ENCODE results near the gene TSTD2. TPM values are rescaled to one million over a fixed set of nuclear protein-coding genes. Genes with fewer than 3 reads are reported as not detected.
A peak's percentile ranks its signal among the peaks of the same experiment; 100 is the strongest.

Gene TSTD2
- total RNA-seq, 2 donors from 2014 or later, result 13.9 to 14.0 TPM

GRCh38 chr9:97562542-97562941, 70.6 kb downstream of the TSTD2 start:
- Histone ChIP-seq H3K9me3 (no peaks in the 10 kb centered on the region), H3K4me3 (no peak overlapping the region), H3K27ac (peak overlapping the region; percentile 83 to 92), H3K4me1 (peaks cover 0 to 60% of the 10 kb centered on the region in 2 donors), H3K36me3 (peaks cover 27% of the 10 kb centered on the region), H3K27me3 (no peaks in the 10 kb centered on the region)
- no peak for TF ChIP-seq CTCF (IDR thresholded peaks at IDR 0.05)
- DNase-seq (ENCODE audit: low spot score), result peak; percentile 58

DNA sequence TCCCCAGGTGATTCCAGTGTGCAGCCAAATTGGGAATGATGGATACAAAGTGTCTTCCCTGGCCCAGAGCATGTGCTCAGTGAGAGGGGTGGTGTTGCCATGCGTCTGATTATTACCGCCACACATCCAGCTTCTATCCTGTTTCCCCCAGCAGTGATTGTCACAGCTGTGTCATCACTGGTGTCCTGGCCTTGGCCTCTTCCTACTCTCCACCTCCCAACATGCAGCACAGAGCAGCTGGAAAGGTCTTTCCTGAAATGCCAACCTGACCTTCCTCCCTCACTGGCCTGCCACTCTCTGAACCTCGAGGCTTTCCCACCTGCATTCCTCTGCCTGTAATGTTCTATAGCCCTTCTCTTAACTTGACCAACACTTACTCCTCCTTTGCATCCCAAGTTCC, 71.7 kb downstream of the TSTD2 start:
- Histone ChIP-seq H3K9me3 (no peaks in the 10 kb centered on the region), H3K36me3 (peaks cover 16% of the 10 kb centered on the region), H3K4me3 (no peak overlapping the region), H3K27me3 (no peaks in the 10 kb centered on the region), H3K27ac (peak overlapping the region; percentile 83 to 92), H3K4me1 (peaks cover 0 to 70% of the 10 kb centered on the region in 2 donors)
- TF ChIP-seq CTCF (IDR thresholded peaks at IDR 0.05), result no peak
- peak; percentile 47 for DNase-seq (ENCODE audit: low spot score)

DNA sequence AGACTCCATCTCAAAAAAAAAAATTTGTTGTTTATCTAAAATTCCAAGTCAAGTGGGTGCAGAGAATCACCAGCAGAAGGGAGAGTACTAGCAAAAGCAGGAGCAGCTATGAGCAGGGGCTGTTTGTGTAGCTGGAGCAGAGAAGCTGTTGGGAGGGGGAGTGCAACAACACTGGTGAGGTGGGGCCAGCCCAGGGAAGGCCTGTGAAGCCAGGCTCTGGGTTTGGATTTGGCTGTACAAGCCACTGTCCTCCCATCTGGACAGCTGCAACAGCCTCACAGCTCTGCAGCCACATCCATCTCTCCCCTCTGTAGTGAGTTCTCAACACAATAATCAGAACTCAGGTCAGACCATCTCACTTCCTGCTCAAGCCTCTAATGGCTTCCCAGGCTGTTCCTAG, 72.3 kb downstream of the TSTD2 start:
- Histone ChIP-seq H3K4me1 (peaks cover 0 to 76% of the 10 kb centered on the region in 2 donors), H3K27me3 (no peaks in the 10 kb centered on the region), H3K9me3 (no peaks in the 10 kb centered on the region), H3K4me3 (no peak overlapping the region), H3K36me3 (peaks cover 10% of the 10 kb centered on the region), H3K27ac (peak overlapping the region; percentile 83 to 92)
- peak; percentile 58 for DNase-seq (ENCODE audit: low spot score)
- TF ChIP-seq CTCF (IDR thresholded peaks at IDR 0.05), result no peak

GRCh38 chr9:97560154-97560553, 73.0 kb downstream of the TSTD2 start:
- H3K4me1 ChIP-seq, result peaks cover 0 to 76% of the 10 kb centered on the region in 2 donors

DNA sequence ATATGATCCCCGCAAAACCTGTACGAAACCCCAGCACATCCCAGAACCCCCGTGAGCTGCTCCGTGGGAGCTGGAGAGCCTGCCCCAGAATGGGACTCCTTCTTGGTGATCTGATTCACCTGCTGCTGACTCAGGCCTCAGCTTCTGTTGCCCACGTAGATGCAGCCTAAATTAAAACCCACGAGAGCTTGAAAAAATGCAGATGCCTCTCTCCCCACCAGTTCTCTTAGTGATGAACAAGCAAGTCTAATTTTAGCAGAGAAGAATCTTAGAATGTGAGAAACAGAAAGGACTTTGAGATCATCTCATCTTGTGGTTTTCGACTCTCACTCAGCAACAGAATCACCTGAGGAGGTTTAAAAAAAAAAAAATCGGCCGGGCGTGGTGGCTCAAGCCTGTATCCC, 74.1 kb downstream of the TSTD2 start:
- Histone ChIP-seq H3K27ac (peak overlapping the region; percentile 92 to 93), H3K4me3 (no peak overlapping the region), H3K4me1 (peaks cover 0 to 76% of the 10 kb centered on the region in 2 donors), H3K27me3 (no peaks in the 10 kb centered on the region), H3K36me3 (no peaks in the 10 kb centered on the region), H3K9me3 (no peaks in the 10 kb centered on the region)
- no peak for DNase-seq (ENCODE audit: low spot score)
- no peak for TF ChIP-seq CTCF (IDR thresholded peaks at IDR 0.05)

More at GRCh38 chr9:97560154-97560553, 73.0 kb downstream of the TSTD2 start:
- no peak for TF ChIP-seq CTCF (IDR thresholded peaks at IDR 0.05)
- H3K27ac ChIP-seq, result peak overlapping the region; percentile 68 to 92
- no peaks in the 10 kb centered on the region for H3K27me3 ChIP-seq
- H3K4me3 ChIP-seq, result no peak overlapping the region
- H3K9me3 ChIP-seq, result no peaks in the 10 kb centered on the region
- DNase-seq (ENCODE audit: low spot score), result peak; percentile 40
- H3K36me3 ChIP-seq, result peaks cover 3% of the 10 kb centered on the region

DNA sequence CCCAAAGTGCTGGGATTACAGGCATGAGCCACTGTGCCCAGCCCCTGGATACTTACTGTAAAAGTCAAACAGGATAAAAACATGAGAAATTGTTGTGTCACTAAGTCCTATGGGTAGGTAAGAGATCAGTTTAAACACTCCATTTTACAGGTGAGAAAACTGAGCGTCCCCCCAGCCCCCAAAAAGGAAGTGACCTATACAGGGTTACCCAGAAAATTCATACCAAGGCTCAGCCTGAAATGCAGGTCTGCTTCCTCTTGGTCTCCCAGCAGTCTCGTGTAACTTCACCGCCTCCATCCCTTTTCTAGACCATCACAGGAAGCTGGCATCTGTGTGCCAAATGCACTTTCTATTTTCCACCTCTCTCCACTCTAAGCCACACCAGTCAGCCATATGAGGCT, 74.5 kb downstream of the TSTD2 start:
- TF ChIP-seq CTCF (IDR thresholded peaks at IDR 0.05), result no peak
- Histone ChIP-seq H3K27me3 (no peaks in the 10 kb centered on the region), H3K27ac (peak overlapping the region; percentile 92 to 93), H3K4me3 (no peak overlapping the region), H3K36me3 (peaks cover 4% of the 10 kb centered on the region), H3K9me3 (no peaks in the 10 kb centered on the region), H3K4me1 (peaks cover 0 to 75% of the 10 kb centered on the region in 2 donors)
- DNase-seq (ENCODE audit: low spot score), result no peak
